H1 (cell line): ENCODE data around the gene CBLB.

ENCODE experiments used
- CEBPB ChIP-seq: IDR thresholded peaks from 2 replicates; pipeline ENCODE4 v1.6.1; 2012; ENCODE audit warnings: low read depth, low read length
- CTCF ChIP-seq, 3 experiments: IDR thresholded peaks; 1 replicate in 2 of 3; 2 replicates in 1 of 3; pipeline versions ENCODE4 v1.5.1 to v1.6.1; 2011; ENCODE audit warnings: low read length in 3 of 3, mild to moderate bottlenecking in 3 of 3, inconsistent platforms in 2 of 3, low read depth in 1 of 3, moderate library complexity in 1 of 3; ENCODE audit not compliant: insufficient read depth in 1 of 3; ENCODE audit errors: control extremely low read depth in 1 of 3
- EP300 ChIP-seq, 2 experiments: IDR thresholded peaks; 1 replicate in 1 of 2; 2 replicates in 1 of 2; pipeline ENCODE4 v1.6.1; 2011 to 2012; ENCODE audit warnings: low read depth in 2 of 2, low read length in 2 of 2, mild to moderate bottlenecking in 2 of 2, borderline replicate concordance in 1 of 2, inconsistent platforms in 1 of 2, moderate library complexity in 1 of 2
- EZH2 ChIP-seq: fragments of 200-600 bp; sonication (generic); IDR thresholded peaks from 2 replicates; pipeline ENCODE4 v1.7.1; 2012; ENCODE audit warnings: low read depth, mild to moderate bottlenecking, moderate library complexity, low read length, inconsistent platforms; ENCODE audit not compliant: severe bottlenecking
- JUN ChIP-seq: IDR thresholded peaks from 2 replicates; pipeline ENCODE4 v1.6.1; 2011; ENCODE audit warnings: low read depth, mild to moderate bottlenecking, improper control_type of control experiment, low read length
- POLR2A ChIP-seq, 2 experiments: IDR thresholded peaks; 1 replicate in 1 of 2; 2 replicates in 1 of 2; pipeline ENCODE4 v1.6.1; 2011; ENCODE audit warnings: low read depth in 2 of 2, low read length in 2 of 2, mild to moderate bottlenecking in 2 of 2; ENCODE audit errors: control extremely low read depth in 1 of 2
- POLR2AphosphoS5 ChIP-seq: IDR thresholded peaks from 2 replicates; pipeline ENCODE4 v1.6.1; 2011; ENCODE audit warnings: low read depth, low read length
- RNF2 ChIP-seq: fragments of 200-900, 300-1000 bp; sonication (generic); IDR thresholded peaks from 2 replicates; pipeline ENCODE4 v1.7.1; 2016; ENCODE audit warnings: borderline replicate concordance, low read depth, mild to moderate bottlenecking, antibody characterized with exemption, low read length; ENCODE audit not compliant: poor library complexity, severe bottlenecking; ENCODE audit errors: missing control alignments
- TAF7 ChIP-seq: optimal IDR thresholded peaks from 2 replicates; pipeline ENCODE3; 2011; ENCODE audit warnings: low read depth, mild to moderate bottlenecking, inconsistent platforms, low read length, moderate library complexity, borderline replicate concordance
- TEAD4 ChIP-seq: IDR thresholded peaks from 2 replicates; pipeline ENCODE4 v1.6.1; 2012; ENCODE audit warnings: low read depth, low read length, inconsistent platforms, mixed read lengths

- TF ChIP-seq TAF7: no peak
- TF ChIP-seq EP300 (IDR thresholded peaks at IDR 0.05; ENCODE audit: borderline replicate concordance in 1 of 2, low read depth in 2 of 2, low read length in 2 of 2): no peak
- TF ChIP-seq TEAD4: no peak
- no peak for TF ChIP-seq CTCF (IDR thresholded peaks at IDR 0.05; ENCODE audit: control extremely low read depth in 1 of 3, insufficient read depth in 1 of 3, low read depth in 1 of 3, low read length in 3 of 3)
- TF ChIP-seq RNF2: no peak
- TF ChIP-seq POLR2A (IDR thresholded peaks at IDR 0.05; ENCODE audit: control extremely low read depth in 1 of 2, low read depth in 2 of 2, low read length in 2 of 2): no peak
- no peak for TF ChIP-seq EZH2
- TF ChIP-seq JUN: no peak
- TF ChIP-seq POLR2AphosphoS5: no peak
- TF ChIP-seq CEBPB: no peak
These were observed 221.8 kb downstream of the CBLB start for GRCh38 chr3:105647047-105647446.
